SU-DHL-6 (cell line): ENCODE data around the gene UACA.
"Not testable (repeated sequence)": the region's sequence is repeated elsewhere in the genome, so short reads cannot be mapped to it uniquely, and the experiment has no call there.

Experiments used
- H2AFZ ChIP-seq: fragments of 200-600 bp; sonication (generic); 2 replicates; pipeline ENCODE4 v1.6.1; 2014; ENCODE audit warnings: low read depth, mild to moderate bottlenecking, moderate library complexity, mixed read lengths, antibody characterized with exemption, low read length; ENCODE audit not compliant: severe bottlenecking
- H3F3A ChIP-seq: fragments of 200-600 bp; shearing (Covaris generic); 2 replicates; pipeline ENCODE4 v1.6.0; 2016; ENCODE audit warnings: antibody characterized with exemption, mild to moderate bottlenecking; ENCODE audit not compliant: insufficient read depth
- H3K27ac ChIP-seq: fragments of 200-600 bp; sonication (generic); 2 replicates; pipeline ENCODE4 v1.5.1; 2016; ENCODE audit warnings: low read depth, mild to moderate bottlenecking, low read length, moderate library complexity, mixed read lengths
- H3K27me3 ChIP-seq: fragments of 200-600 bp; sonication (generic), shearing (Covaris generic); 2 replicates; pipeline ENCODE4 v1.6.0; 2014; ENCODE audit warnings: mild to moderate bottlenecking, low read length
- H3K36me3 ChIP-seq: fragments of 200-600 bp; sonication (generic); 2 replicates; pipeline ENCODE4 v1.6.1; 2014; ENCODE audit warnings: mild to moderate bottlenecking, low read length, mixed read lengths
- H3K4me2 ChIP-seq: fragments of 300-600, 200-600 bp; shearing (Covaris generic), sonication (generic); 2 replicates; pipeline ENCODE4 v1.6.0; 2014; ENCODE audit warnings: low read length, low read depth, mild to moderate bottlenecking; ENCODE audit not compliant: poor library complexity, severe bottlenecking
- H3K4me3 ChIP-seq: fragments of 200-600 bp; sonication (generic); 2 replicates; pipeline ENCODE4 v1.5.1; 2014; ENCODE audit warnings: antibody characterized with exemption, low read length, mild to moderate bottlenecking, mixed read lengths; ENCODE audit not compliant: insufficient read depth, poor library complexity, severe bottlenecking
- H3K79me2 ChIP-seq: fragments of 200-600 bp; sonication (generic); 2 replicates; pipeline ENCODE4 v1.6.1; 2014; ENCODE audit warnings: mild to moderate bottlenecking, low read length, moderate library complexity; ENCODE audit not compliant: insufficient read depth
- H3K9ac ChIP-seq: fragments of 200-600 bp; sonication (generic); 2 replicates; pipeline ENCODE4 v1.7.0; 2014; ENCODE audit warnings: mild to moderate bottlenecking, low read length
- H3K9me2 ChIP-seq: fragments of 200-600 bp; sonication (generic); replicated peaks from 2 replicates; pipeline ENCODE4 v1.6.1; 2014; ENCODE audit warnings: low read length; ENCODE audit not compliant: insufficient read depth
- H3K9me3 ChIP-seq: fragments of 200-600 bp; sonication (generic); 2 replicates; pipeline ENCODE4 v1.6.1; 2014; ENCODE audit warnings: low read length, mixed read lengths; ENCODE audit not compliant: insufficient read depth
- H4K20me1 ChIP-seq: fragments of 200-600 bp; sonication (generic); 2 replicates; pipeline ENCODE4 v1.6.1; 2014; ENCODE audit warnings: low read depth, mild to moderate bottlenecking, antibody characterized with exemption, low read length, moderate library complexity, mixed read lengths
- CTCF ChIP-seq: fragments of 200-600 bp; sonication (generic); IDR thresholded peaks from one replicate; pipeline ENCODE4 v1.5.1; 2017; ENCODE audit warnings: antibody characterized with exemption, mild to moderate bottlenecking, low read length, moderate library complexity; ENCODE audit not compliant: insufficient read depth, poor library complexity, severe bottlenecking
- EZH2phosphoT487 ChIP-seq: fragments of 200-600 bp; sonication (generic), shearing (Covaris generic); conservative IDR thresholded peaks from 2 replicates; pipeline ENCODE4 v1.6.1; 2018; ENCODE audit warnings: mild to moderate bottlenecking, antibody characterized with exemption, low read length, moderate library complexity, mixed read lengths

The UACA gene

GRCh38 chr15:70750203-70750869 is 13.0 kb downstream of the UACA start:
- Histone ChIP-seq H3K9me2 (no peaks in the 10 kb centered on the region), H3K27me3 (no peaks in the 10 kb centered on the region; the same call in 1 of the 2 replicates), H3K36me3 (no peaks in the 10 kb centered on the region), H3K27ac (no peak overlapping the region), H3K79me2 (no peaks in the 10 kb centered on the region), H3K9ac (no peak overlapping the region), H3K9me3 (no peaks in the 10 kb centered on the region), H4K20me1 (no peaks in the 10 kb centered on the region), H3K4me3 (no peak overlapping the region), H3K4me2 (no peak overlapping the region), H3F3A (no peaks in the 10 kb centered on the region), H2AFZ (no peak overlapping the region)
- no peak for TF ChIP-seq CTCF
- TF ChIP-seq EZH2phosphoT487, result no peak

- no peak for TF ChIP-seq EZH2phosphoT487
- TF ChIP-seq CTCF, result no peak
- Histone ChIP-seq H4K20me1 (no peaks in the 10 kb centered on the region), H3K27me3 (no peaks in the 10 kb centered on the region), H3F3A (no peaks in the 10 kb centered on the region), H3K9ac (no peak overlapping the region), H3K36me3 (no peaks in the 10 kb centered on the region), H2AFZ (no peak overlapping the region), H3K9me3 (no peaks in the 10 kb centered on the region), H3K27ac (no peak overlapping the region), H3K4me2 (no peak overlapping the region), H3K4me3 (no peak overlapping the region), H3K9me2 (no peaks in the 10 kb centered on the region), H3K79me2 (no peaks in the 10 kb centered on the region)
These were observed 15.0 kb downstream of the UACA start for GRCh38 chr15:70748281-70748747.

GRCh38 chr15:70746598-70746997 is 16.8 kb downstream of the UACA start:
- H2AFZ ChIP-seq, H3K4me3 ChIP-seq, H3K9ac ChIP-seq, H3K27ac ChIP-seq, H3K36me3 ChIP-seq, H3K79me2 ChIP-seq, H3K4me2 ChIP-seq, H4K20me1 ChIP-seq, H3K27me3 ChIP-seq, H3K9me2 ChIP-seq, H3F3A ChIP-seq, H3K9me3 ChIP-seq: not testable (repeated sequence)

- Histone ChIP-seq H3K9me2 (no peaks in the 10 kb centered on the region), H3K36me3 (no peaks in the 10 kb centered on the region), H3K9ac (no peak overlapping the region), H3K4me2 (no peak overlapping the region), H3K27ac (no peak overlapping the region), H4K20me1 (no peaks in the 10 kb centered on the region), H3K4me3 (no peak overlapping the region), H3K9me3 (no peaks in the 10 kb centered on the region), H3K27me3 (0 out of 2 replicates have a peak, but pooled peaks cover 4% of the 10 kb centered on the region), H2AFZ (no peak overlapping the region), H3F3A (no peaks in the 10 kb centered on the region), H3K79me2 (no peaks in the 10 kb centered on the region)
- TF ChIP-seq EZH2phosphoT487, result no peak
- TF ChIP-seq CTCF, result no peak
These were observed 20.4 kb downstream of the UACA start for GRCh38 chr15:70742928-70743327.
